B cell (primary cell): Measurements from ENCODE around the gene GAD1. TPM values are rescaled to one million over a fixed set of nuclear protein-coding genes. Genes with fewer than 3 reads are reported as not detected.
A peak's percentile ranks its signal among the peaks of the same experiment; 100 is the strongest.

Experiments
- ATAC-seq: fragments of 200-7000 bp; cut with Tn5 transposase; one replicate; pipeline ENCODE4 v1.10.0; 2021; ENCODE audit warnings: low read depth, mild to moderate bottlenecking, moderate number of reproducible peaks, moderate library complexity
- CTCF ChIA-PET: fragments of 350-600 bp; sonication (Branson Sonifier 250); formaldehyde crosslinking; loops from one replicate; lab custom pipeline; 2021; ENCODE audit warnings: antibody characterized with exemption, inconsistent platforms; lab: Charles Lee
- POLR2A ChIA-PET: fragments of 350-600 bp; sonication (Branson Sonifier 250); formaldehyde crosslinking; loops from one replicate; lab custom pipeline; 2021; ENCODE audit warnings: antibody characterized with exemption; lab: Charles Lee
- DNase-seq: peaks from one replicate; pipeline ENCODE4 v3.0.0; 2013
- H2AFZ ChIP-seq: 2 replicates; pipeline ENCODE4 v1.6.1; 2012; ENCODE audit warnings: mild to moderate bottlenecking, low read depth, low read length; ENCODE audit not compliant: insufficient read depth, poor library complexity, severe bottlenecking
- H3K27ac ChIP-seq, 2 donors: 1 replicate in 1 of 2; 2 replicates in 1 of 2; pipeline ENCODE4 v1.5.1; 2012 to 2013; ENCODE audit warnings: low read length in 2 of 2, mild to moderate bottlenecking in 2 of 2, moderate library complexity in 1 of 2
- H3K27me3 ChIP-seq, 4 experiments: fragments of 200-600 bp in 1 of 4; sonication (generic) in 1 of 4; replicated peaks in 1 of 4; 1 replicate in 2 of 4; 2 replicates in 2 of 4; pipeline versions ENCODE4 v1.6.1 to v1.7.0; 2013 to 2016; ENCODE audit warnings: low read length in 3 of 4, mild to moderate bottlenecking in 2 of 4, mixed read lengths in 1 of 4, moderate library complexity in 1 of 4; ENCODE audit not compliant: insufficient read depth in 4 of 4, control insufficient read depth in 3 of 4; ENCODE audit errors: control extremely low read depth in 1 of 4
- H3K36me3 ChIP-seq, 2 experiments: replicated peaks in 1 of 2; 1 replicate in 1 of 2; 2 replicates in 1 of 2; pipeline versions ENCODE4 v1.6.1 to v1.7.1; 2013; ENCODE audit warnings: low read length in 1 of 2; ENCODE audit not compliant: insufficient read depth in 2 of 2, control insufficient read depth in 1 of 2; ENCODE audit errors: control extremely low read depth in 1 of 2, extremely low read depth in 1 of 2
- H3K4me1 ChIP-seq, 2 donors: fragments of 200-600 bp in 1 of 2; sonication (generic) in 1 of 2; 1 replicate in 1 of 2; 2 replicates in 1 of 2; pipeline versions ENCODE4 v1.5.1 to v1.6.1; 2013 to 2017; ENCODE audit warnings: low read length in 2 of 2; ENCODE audit not compliant: control insufficient read depth in 2 of 2, insufficient read depth in 2 of 2
- H3K4me2 ChIP-seq: replicated peaks from 2 replicates; pipeline ENCODE3; 2012; ENCODE audit warnings: mild to moderate bottlenecking, low read depth, low read length; ENCODE audit not compliant: poor library complexity, severe bottlenecking
- H3K4me3 ChIP-seq, 5 experiments: fragments of 200-600 bp in 1 of 5; sonication (generic) in 1 of 5; 1 replicate in 3 of 5; 2 replicates in 2 of 5; pipeline versions ENCODE4 v1.5.1 to v1.7.0; 2011 to 2016; ENCODE audit warnings: low read length in 4 of 5, mild to moderate bottlenecking in 4 of 5, low read depth in 2 of 5, control low read depth in 1 of 5, moderate library complexity in 1 of 5; ENCODE audit not compliant: insufficient read depth in 1 of 5; ENCODE audit errors: control extremely low read depth in 1 of 5, extremely low read depth in 1 of 5
- H3K79me2 ChIP-seq: fragments of 200-600 bp; sonication (generic); one replicate; pipeline ENCODE4 v1.6.0; 2016; ENCODE audit warnings: low read length; ENCODE audit not compliant: control insufficient read depth, insufficient read depth
- H3K9ac ChIP-seq: fragments of 200-600 bp; sonication (generic); 2 replicates; pipeline ENCODE4 v1.6.1; 2017; ENCODE audit warnings: mild to moderate bottlenecking, low read length, moderate library complexity
- H3K9me3 ChIP-seq, 3 donors: one replicate each; pipeline versions ENCODE4 v1.6.1 to v1.7.1; 2013; ENCODE audit warnings: low read length in 2 of 3; ENCODE audit not compliant: control insufficient read depth in 2 of 3, insufficient read depth in 1 of 3; ENCODE audit errors: control extremely low read depth in 1 of 3
- H4K20me1 ChIP-seq: 2 replicates; pipeline ENCODE4 v1.6.0; 2012; ENCODE audit warnings: mild to moderate bottlenecking, low read length; ENCODE audit not compliant: insufficient read depth, control insufficient read depth, poor library complexity, severe bottlenecking
- H3K27ac Mint-ChIP-seq: one replicate; pipeline ENCODE4 v1.8.0; 2021; ENCODE audit warnings: mixed read lengths
- H3K27me3 Mint-ChIP-seq: one replicate; pipeline ENCODE4 v1.8.0; 2021; ENCODE audit warnings: mixed read lengths
- H3K4me1 Mint-ChIP-seq: one replicate; pipeline ENCODE4 v1.8.0; 2021; ENCODE audit warnings: mixed read lengths
- H3K4me3 Mint-ChIP-seq: one replicate; pipeline ENCODE4 v1.8.0; 2021; ENCODE audit warnings: mixed read lengths
- H3K9me3 Mint-ChIP-seq: one replicate; pipeline ENCODE4 v1.8.0; 2022; ENCODE audit warnings: mixed read lengths; ENCODE audit not compliant: insufficient read depth
- EZH2 ChIP-seq: IDR thresholded peaks from 2 replicates; pipeline ENCODE4 v1.6.1; 2012; ENCODE audit warnings: borderline replicate concordance, low read depth, mild to moderate bottlenecking, moderate library complexity, low read length; ENCODE audit not compliant: insufficient read depth, poor library complexity, severe bottlenecking
- WGBS: methylation state at CpG from one replicate; pipeline ENCODE4 v1.1.5; 2013; ENCODE audit warnings: missing lambda C conversion rate; ENCODE audit not compliant: insufficient coverage; 5-methylcytosine and 5-hydroxymethylcytosine counted together
- intact Hi-C: fragments of 100-400 bp; cut with micrococcal nuclease; formaldehyde crosslinking; loops from one replicate; pipeline ENCODE4 v1.10.0; 2022
- polyA plus RNA-seq: library from polyadenylated mRNA; depleted of rRNA; stranded (reverse); fragments of >200 nt; gene quantifications from 2 replicates; pipeline ENCODE4 v1.2.3, GENCODE V29; 2012
- total RNA-seq, 2 donors: library from RNA; stranded (reverse); fragments of 120-200 nt in 1 of 2; gene quantifications; 1 replicate in 1 of 2; 2 replicates in 1 of 2; pipeline versions ENCODE4 v1.2.3 to v1.2.4, GENCODE V29; 2013 to 2022
- TF ChIP-seq, protein P1 (sequence below): fragments of 200-600 bp; IDR thresholded peaks from one replicate; pipeline ENCODE4 v1.8.0; 2022; ENCODE audit warnings: antibody characterized with exemption, mild to moderate bottlenecking

The GAD1 gene
- total and polyA plus RNA-seq, 2 donors (not counting 1 experiment from before 2014, with no cell fraction given): not detected

DNA sequence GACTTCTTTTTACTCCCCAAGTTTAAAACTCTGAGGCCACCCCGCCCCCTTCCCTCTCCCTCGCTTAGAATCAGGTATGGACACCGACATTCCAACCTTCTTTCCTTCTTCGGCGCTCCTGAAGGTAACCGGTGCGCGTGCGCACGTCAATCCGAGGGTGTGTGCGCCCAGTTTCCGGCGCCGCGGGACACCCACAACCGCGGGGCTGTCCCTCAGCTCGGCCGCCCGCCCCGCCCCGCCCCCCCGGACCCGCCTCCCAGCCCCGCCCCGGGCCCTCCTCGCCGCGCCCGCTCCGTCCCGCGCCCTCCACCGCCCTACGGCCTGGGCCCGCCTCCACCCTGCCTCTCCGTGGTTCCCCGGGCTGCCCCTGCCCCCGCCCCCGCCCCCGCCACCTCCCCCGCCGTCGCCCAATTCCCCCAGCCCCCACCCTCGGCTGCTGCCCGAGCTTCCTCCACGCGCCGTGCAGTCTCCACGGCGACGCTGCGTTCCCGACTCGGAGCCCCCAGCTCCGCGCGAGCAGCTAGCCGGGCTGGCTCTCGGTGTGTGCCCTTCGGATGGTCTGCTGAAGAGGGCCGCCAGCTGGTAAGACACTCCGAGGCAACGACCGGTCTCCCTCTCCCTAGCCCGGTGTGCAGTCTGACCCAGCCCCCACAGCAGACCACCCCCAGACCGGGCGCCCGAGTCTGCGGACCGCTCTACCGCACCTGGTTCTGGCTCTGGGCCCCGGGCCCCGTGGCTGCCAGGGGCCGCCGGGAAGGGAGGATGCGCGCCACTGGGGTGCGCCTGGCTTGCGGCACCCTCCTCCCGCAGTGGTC lies 45.9 kb upstream of the GAD1 start:
- DNase-seq (peak; percentile 67), ATAC-seq (peak; percentile 88)
- intact Hi-C loops: loop anchor here (5.0 kb wide), 1 partner anchor 46 kb away; the partner anchor contains the start of gene GAD1
- ChIA-PET POLR2A (no interaction called here), CTCF (interaction anchor here (0.7 kb wide), 1 partner anchor 41 kb away, joined by 3 read pairs; no protein-coding TSS in a partner anchor)
- no peaks in the 10 kb centered on the region for H4K20me1 ChIP-seq
- peak overlapping the region; percentile 32 to 75 (median 67) for H3K4me3 ChIP-seq
- H3K36me3 ChIP-seq: no peaks in the 10 kb centered on the region
- H3K9me3 ChIP-seq: peaks cover 0 to 3% (median 0%) of the 10 kb centered on the region in 3 donors
- H3K27me3 Mint-ChIP-seq: peaks cover 34% of the 10 kb centered on the region
- H3K27me3 ChIP-seq: peaks cover 0 to 16% (median 4%) of the 10 kb centered on the region in 4 experiments
- peak overlapping the region; percentile 80 for H2AFZ ChIP-seq
- H3K9ac ChIP-seq: peak overlapping the region; percentile 69
- under 1% methylated on average over 53 of the region's 82 CpGs for WGBS
- H3K4me2 ChIP-seq: peak overlapping the region; percentile 97
- TF ChIP-seq, protein P1, sequence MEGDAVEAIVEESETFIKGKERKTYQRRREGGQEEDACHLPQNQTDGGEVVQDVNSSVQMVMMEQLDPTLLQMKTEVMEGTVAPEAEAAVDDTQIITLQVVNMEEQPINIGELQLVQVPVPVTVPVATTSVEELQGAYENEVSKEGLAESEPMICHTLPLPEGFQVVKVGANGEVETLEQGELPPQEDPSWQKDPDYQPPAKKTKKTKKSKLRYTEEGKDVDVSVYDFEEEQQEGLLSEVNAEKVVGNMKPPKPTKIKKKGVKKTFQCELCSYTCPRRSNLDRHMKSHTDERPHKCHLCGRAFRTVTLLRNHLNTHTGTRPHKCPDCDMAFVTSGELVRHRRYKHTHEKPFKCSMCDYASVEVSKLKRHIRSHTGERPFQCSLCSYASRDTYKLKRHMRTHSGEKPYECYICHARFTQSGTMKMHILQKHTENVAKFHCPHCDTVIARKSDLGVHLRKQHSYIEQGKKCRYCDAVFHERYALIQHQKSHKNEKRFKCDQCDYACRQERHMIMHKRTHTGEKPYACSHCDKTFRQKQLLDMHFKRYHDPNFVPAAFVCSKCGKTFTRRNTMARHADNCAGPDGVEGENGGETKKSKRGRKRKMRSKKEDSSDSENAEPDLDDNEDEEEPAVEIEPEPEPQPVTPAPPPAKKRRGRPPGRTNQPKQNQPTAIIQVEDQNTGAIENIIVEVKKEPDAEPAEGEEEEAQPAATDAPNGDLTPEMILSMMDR: no peak
- no peak for TF ChIP-seq EZH2
- no peaks in the 10 kb centered on the region for H3K79me2 ChIP-seq
- H3K4me3 Mint-ChIP-seq: peak overlapping the region; percentile 87
- H3K9me3 Mint-ChIP-seq: no peaks in the 10 kb centered on the region
- peaks cover 11% of the 10 kb centered on the region for H3K4me1 Mint-ChIP-seq
- no peak overlapping the region for H3K27ac ChIP-seq
- H3K27ac Mint-ChIP-seq: peak overlapping the region; percentile 32
- H3K4me1 ChIP-seq: peaks cover 12 to 17% of the 10 kb centered on the region in 2 donors
